Measurements from ENCODE around the gene RAF1. TPM values are rescaled to one million over a fixed set of nuclear protein-coding genes. Genes with fewer than 3 reads are reported as not detected.
"Not testable (repeated sequence)": the region's sequence is repeated elsewhere in the genome, so short reads cannot be mapped to it uniquely, and the experiment has no call there.

Gene RAF1
- polyA plus RNA-seq, 3 donors from 2014 or later: 44.3 to 87.2 (median 81.7) TPM

GRCh38 chr3:12663401-12663935 is 449 bp downstream of the RAF1 start:
- Mint-ChIP-seq H3K4me1 (peaks cover 41 to 59% of the 10 kb centered on the region in 2 donors), H3K27me3 (ENCODE audit: low read depth in 3 of 3) (peaks cover 6 to 9% (median 8%) of the 10 kb centered on the region in 3 donors), H3K9me3 (no peaks in the 10 kb centered on the region), H3K4me3 (peak overlapping the region; percentile 92 to 100 (median 97)), H3K27ac (peak overlapping the region; percentile 95 to 99 (median 98)), H3K36me3 (peaks cover 0 to 4% (median 0%) of the 10 kb centered on the region in 3 donors)
- DNase-seq: peak in 1 of 3 donors; percentile 24

GRCh38 chr3:12662593-12663400 is 1.1 kb downstream of the RAF1 start:
- H3K36me3 Mint-ChIP-seq: peaks cover 0 to 4% (median 0%) of the 10 kb centered on the region in 3 donors
- H3K27me3 Mint-ChIP-seq (ENCODE audit: low read depth in 3 of 3): peaks cover 6 to 9% (median 8%) of the 10 kb centered on the region in 3 donors
- no peaks in the 10 kb centered on the region for H3K9me3 Mint-ChIP-seq
- peak overlapping the region; percentile 92 to 100 (median 97) for H3K4me3 Mint-ChIP-seq
- peak overlapping the region; percentile 89 to 99 (median 92) for H3K27ac Mint-ChIP-seq
- H3K4me1 Mint-ChIP-seq: peaks cover 44 to 66% of the 10 kb centered on the region in 2 donors
- peak; percentile 19 to 25 (median 24) for DNase-seq

- no peak for DNase-seq
- Mint-ChIP-seq H3K27me3 (ENCODE audit: low read depth in 3 of 3) (peaks cover 6 to 9% (median 8%) of the 10 kb centered on the region in 3 donors), H3K27ac (peak overlapping the region; percentile 89 to 99 (median 92)), H3K9me3 (no peaks in the 10 kb centered on the region), H3K36me3 (peaks cover 0 to 4% (median 0%) of the 10 kb centered on the region in 3 donors), H3K4me3 (peak overlapping the region; percentile 92 to 100 (median 97)), H3K4me1 (peaks cover 45 to 72% of the 10 kb centered on the region in 2 donors)
These were observed 1.9 kb downstream of the RAF1 start for GRCh38 chr3:12661926-12662592.

- H3K27me3 Mint-ChIP-seq (ENCODE audit: low read depth in 3 of 3); H3K36me3 Mint-ChIP-seq; H3K9me3 Mint-ChIP-seq; H3K27ac Mint-ChIP-seq; DNase-seq: not testable (repeated sequence)
- H3K4me1 Mint-ChIP-seq: peaks cover 48 to 79% of the 10 kb centered on the region in 2 donors
- H3K4me3 Mint-ChIP-seq: peak overlapping the region in 3 of 5 donors; percentile 11 to 100 (median 92)
These were observed 2.5 kb downstream of the RAF1 start for GRCh38 chr3:12661375-12661774.

- DNase-seq: no peak
- Mint-ChIP-seq H3K27me3 (ENCODE audit: low read depth in 3 of 3) (peaks cover 6 to 9% (median 8%) of the 10 kb centered on the region in 3 donors), H3K4me3 (peak overlapping the region in 2 of 5 donors; percentile 15 to 25), H3K27ac (peak overlapping the region in 1 of 6 donors; percentile 39), H3K36me3 (peaks cover 0 to 4% (median 0%) of the 10 kb centered on the region in 3 donors), H3K9me3 (no peaks in the 10 kb centered on the region), H3K4me1 (peaks cover 57 to 90% of the 10 kb centered on the region in 2 donors)
These were observed 3.7 kb downstream of the RAF1 start for GRCh38 chr3:12660196-12660595.

- Mint-ChIP-seq H3K9me3 (no peaks in the 10 kb centered on the region), H3K27ac (peak overlapping the region in 1 of 6 donors; percentile 46), H3K4me3 (peak overlapping the region in 2 of 5 donors; percentile 15 to 36), H3K27me3 (ENCODE audit: low read depth in 3 of 3) (peaks cover 6 to 9% (median 8%) of the 10 kb centered on the region in 3 donors), H3K36me3 (peaks cover 0 to 4% (median 0%) of the 10 kb centered on the region in 3 donors), H3K4me1 (peaks cover 54 to 86% of the 10 kb centered on the region in 2 donors)
- DNase-seq: no peak
These were observed 4.5 kb downstream of the RAF1 start for GRCh38 chr3:12659316-12660015.

GRCh38 chr3:12658593-12659058 is 5.3 kb downstream of the RAF1 start:
- Mint-ChIP-seq H3K9me3 (no peaks in the 10 kb centered on the region), H3K36me3 (peaks cover 0 to 4% (median 0%) of the 10 kb centered on the region in 3 donors), H3K4me1 (peaks cover 50 to 83% of the 10 kb centered on the region in 2 donors), H3K27ac (no peak overlapping the region), H3K27me3 (ENCODE audit: low read depth in 3 of 3) (peaks cover 0 to 7% (median 3%) of the 10 kb centered on the region in 3 donors), H3K4me3 (peak overlapping the region in 1 of 5 donors; percentile 44)
- no peak for DNase-seq

- Mint-ChIP-seq H3K4me3 (no peak overlapping the region), H3K27ac (peak overlapping the region in 1 of 6 donors; percentile 24), H3K27me3 (ENCODE audit: low read depth in 3 of 3) (no peaks in the 10 kb centered on the region), H3K4me1 (peaks cover 50 to 75% of the 10 kb centered on the region in 2 donors), H3K36me3 (peaks cover 0 to 4% (median 0%) of the 10 kb centered on the region in 3 donors), H3K9me3 (no peaks in the 10 kb centered on the region)
- DNase-seq: no peak
These were observed 7.1 kb downstream of the RAF1 start for GRCh38 chr3:12656850-12657249.

- Mint-ChIP-seq H3K4me1 (peaks cover 50 to 72% of the 10 kb centered on the region in 2 donors), H3K36me3 (peaks cover 0 to 4% (median 0%) of the 10 kb centered on the region in 3 donors), H3K27me3 (ENCODE audit: low read depth in 3 of 3) (peaks cover 0 to 2% (median 0%) of the 10 kb centered on the region in 3 donors), H3K27ac (peak overlapping the region in 2 of 6 donors; percentile 33 to 38), H3K9me3 (no peaks in the 10 kb centered on the region), H3K4me3 (peak overlapping the region in 1 of 5 donors; percentile 3)
- DNase-seq: no peak
These were observed 7.7 kb downstream of the RAF1 start for GRCh38 chr3:12656193-12656592.

GRCh38 chr3:12655701-12656100 is 8.2 kb downstream of the RAF1 start:
- peak overlapping the region in 2 of 6 donors; percentile 48 to 72 for H3K27ac Mint-ChIP-seq
- H3K4me3 Mint-ChIP-seq: peak overlapping the region in 1 of 5 donors; percentile 10
- DNase-seq: no peak
- H3K4me1 Mint-ChIP-seq: peaks cover 52 to 72% of the 10 kb centered on the region in 2 donors
- H3K27me3 Mint-ChIP-seq (ENCODE audit: low read depth in 3 of 3): peaks cover 0 to 2% (median 0%) of the 10 kb centered on the region in 3 donors
- H3K36me3 Mint-ChIP-seq: peaks cover 0 to 4% (median 0%) of the 10 kb centered on the region in 3 donors
- H3K9me3 Mint-ChIP-seq: no peaks in the 10 kb centered on the region

GRCh38 chr3:12653747-12654146 is 10.2 kb downstream of the RAF1 start:
- no peaks in the 10 kb centered on the region for H3K9me3 Mint-ChIP-seq
- H3K4me1 Mint-ChIP-seq: peaks cover 55 to 70% of the 10 kb centered on the region in 2 donors
- peaks cover 0 to 2% (median 1%) of the 10 kb centered on the region in 3 donors for H3K27me3 Mint-ChIP-seq (ENCODE audit: low read depth in 3 of 3)
- H3K36me3 Mint-ChIP-seq: peaks cover 0 to 3% (median 0%) of the 10 kb centered on the region in 3 donors
- peak overlapping the region in 1 of 6 donors; percentile 34 for H3K27ac Mint-ChIP-seq
- no peak for DNase-seq
- peak overlapping the region in 1 of 5 donors; percentile 12 for H3K4me3 Mint-ChIP-seq

GRCh38 chr3:12648384-12648959 is 15.4 kb downstream of the RAF1 start:
- Mint-ChIP-seq H3K4me1 (peaks cover 65 to 72% of the 10 kb centered on the region in 2 donors), H3K27me3 (ENCODE audit: low read depth in 3 of 3) (peaks cover 0 to 2% (median 1%) of the 10 kb centered on the region in 3 donors), H3K36me3 (no peaks in the 10 kb centered on the region), H3K27ac (peak overlapping the region in 3 of 6 donors; percentile 30 to 45 (median 37)), H3K9me3 (no peaks in the 10 kb centered on the region), H3K4me3 (peak overlapping the region in 4 of 5 donors; percentile 0 to 54 (median 38))
- no peak for DNase-seq

All from immature natural killer cell (primary cell).